Suprapubic skin (tissue), 4 donors: ENCODE results near the gene AP1M1. TPM values are rescaled to one million over a fixed set of nuclear protein-coding genes. Genes with fewer than 3 reads are reported as not detected.

Source experiments
- DNase-seq, 2 donors: peaks; one replicate each; pipeline ENCODE4 v3.0.0-alpha.2; 2019; ENCODE audit warnings: low spot score in 2 of 2
- H3K27ac ChIP-seq: fragments of 200-600 bp; sonication (generic); one replicate; pipeline ENCODE4 v1.5.1; 2019
- H3K27me3 ChIP-seq: fragments of 200-600 bp; sonication (generic); one replicate; pipeline ENCODE4 v1.5.1; 2019
- H3K36me3 ChIP-seq: fragments of 200-600 bp; sonication (generic); one replicate; pipeline ENCODE4 v1.5.1; 2019
- H3K4me1 ChIP-seq: fragments of 200-600 bp; sonication (generic); one replicate; pipeline ENCODE4 v1.5.1; 2019
- H3K4me3 ChIP-seq: fragments of 200-600 bp; sonication (generic); one replicate; pipeline ENCODE4 v1.5.1; 2019; ENCODE audit warnings: mild to moderate bottlenecking
- H3K9me3 ChIP-seq: fragments of 200-600 bp; sonication (generic); one replicate; pipeline ENCODE4 v1.5.1; 2019
- EP300 ChIP-seq: sonication (generic); formaldehyde crosslinking; IDR thresholded peaks from one replicate; pipeline ENCODE4 v1.6.1; 2017; ENCODE audit warnings: antibody characterized with exemption
- POLR2A ChIP-seq, 2 donors: fragments of 450-650 bp; IDR thresholded peaks; one replicate each; pipeline ENCODE4 v1.6.1; 2017; ENCODE audit warnings: antibody characterized with exemption in 2 of 2, mild to moderate bottlenecking in 2 of 2, moderate library complexity in 2 of 2
- POLR2AphosphoS5 ChIP-seq, 3 donors: sonication (generic); formaldehyde crosslinking; IDR thresholded peaks; one replicate each; pipeline ENCODE4 v1.6.1; 2017; ENCODE audit warnings: antibody characterized with exemption in 3 of 3
- WGBS: methylation state at CpG from one replicate; pipeline ENCODE4 v1.1.5; 2018; 5-methylcytosine and 5-hydroxymethylcytosine counted together
- total RNA-seq, 4 donors: library from RNA; depleted of rRNA; stranded (reverse); fragments of >200 nt; gene quantifications; one replicate each; pipeline ENCODE4 v1.1.0, GENCODE V29; 2016
- TF ChIP-seq, protein P1 (sequence below), 2 donors: fragments of 200-600 bp in 1 of 2; fragments of 450-650 bp in 1 of 2; sonication (generic) in 1 of 2; IDR thresholded peaks; one replicate each; pipeline ENCODE4 v1.5.1; 2016 to 2019; ENCODE audit warnings: antibody characterized with exemption in 2 of 2, mild to moderate bottlenecking in 1 of 2, moderate library complexity in 1 of 2

AP1M1 gene
- total RNA-seq: 10 to 100 TPM; 37.2 to 61.2 (median 45.0) TPM

DNA sequence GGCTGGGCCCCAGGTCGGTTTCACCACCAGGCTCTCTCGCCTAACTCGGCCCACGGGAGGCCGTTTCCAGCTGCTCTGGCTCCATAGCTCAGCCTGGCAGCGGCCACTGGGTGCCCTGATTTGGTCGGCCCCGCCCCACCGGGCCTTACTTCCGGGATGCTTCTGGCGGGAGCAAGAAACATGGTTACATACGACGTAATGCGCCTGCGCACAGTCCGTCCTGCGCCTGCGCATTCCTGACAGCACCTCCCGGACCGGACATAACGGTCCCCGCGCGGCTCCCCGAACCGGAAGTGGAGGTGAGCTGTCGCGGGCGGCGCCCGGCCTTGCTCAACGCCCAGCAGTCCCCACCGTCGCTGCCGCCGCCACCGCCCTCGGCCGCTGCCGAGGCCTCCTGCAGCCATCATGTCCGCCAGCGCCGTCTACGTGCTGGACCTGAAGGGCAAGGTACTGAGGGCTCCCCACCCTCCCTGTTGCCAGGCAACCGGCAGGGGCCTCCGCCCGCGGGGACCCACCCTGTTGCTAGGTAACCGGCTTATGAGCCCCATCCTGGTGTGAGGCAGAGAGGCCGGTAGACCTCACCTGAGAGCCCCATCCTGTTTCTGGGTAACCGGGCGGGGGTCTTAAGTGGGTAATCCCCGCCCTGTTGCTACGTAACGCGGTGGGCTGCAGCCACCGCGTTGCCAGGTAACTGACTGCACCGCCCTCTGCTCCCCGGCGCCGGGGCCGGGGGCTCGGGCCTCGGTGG lies at the start of gene AP1M1:
TSS of gene AP1M1 (plus strand) at position 290 of the 748 bp plus-strand sequence. CDS start at position 406, 116 bp downstream.
- Histone ChIP-seq H3K9me3 (no peaks in the 10 kb centered on the region), H3K4me1 (peaks cover 37% of the 10 kb centered on the region), H3K4me3 (peak within 1 kb of the TSS; percentile 97), H3K27me3 (no peaks in the 10 kb centered on the region), H3K36me3 (peaks cover 18% of the 10 kb centered on the region), H3K27ac (peak within 1 kb of the TSS; percentile 87)
- peak; percentile 98 to 99 for DNase-seq
- WGBS: 0% methylated on average over 8 of the region's 65 CpGs
- TF ChIP-seq, protein P1, sequence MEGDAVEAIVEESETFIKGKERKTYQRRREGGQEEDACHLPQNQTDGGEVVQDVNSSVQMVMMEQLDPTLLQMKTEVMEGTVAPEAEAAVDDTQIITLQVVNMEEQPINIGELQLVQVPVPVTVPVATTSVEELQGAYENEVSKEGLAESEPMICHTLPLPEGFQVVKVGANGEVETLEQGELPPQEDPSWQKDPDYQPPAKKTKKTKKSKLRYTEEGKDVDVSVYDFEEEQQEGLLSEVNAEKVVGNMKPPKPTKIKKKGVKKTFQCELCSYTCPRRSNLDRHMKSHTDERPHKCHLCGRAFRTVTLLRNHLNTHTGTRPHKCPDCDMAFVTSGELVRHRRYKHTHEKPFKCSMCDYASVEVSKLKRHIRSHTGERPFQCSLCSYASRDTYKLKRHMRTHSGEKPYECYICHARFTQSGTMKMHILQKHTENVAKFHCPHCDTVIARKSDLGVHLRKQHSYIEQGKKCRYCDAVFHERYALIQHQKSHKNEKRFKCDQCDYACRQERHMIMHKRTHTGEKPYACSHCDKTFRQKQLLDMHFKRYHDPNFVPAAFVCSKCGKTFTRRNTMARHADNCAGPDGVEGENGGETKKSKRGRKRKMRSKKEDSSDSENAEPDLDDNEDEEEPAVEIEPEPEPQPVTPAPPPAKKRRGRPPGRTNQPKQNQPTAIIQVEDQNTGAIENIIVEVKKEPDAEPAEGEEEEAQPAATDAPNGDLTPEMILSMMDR (IDR thresholded peaks at IDR 0.05): no peak
- TF ChIP-seq EP300: no peak
- peak in 1 of 2 donors; percentile 37 for TF ChIP-seq POLR2A (IDR thresholded peaks at IDR 0.05)
- TF ChIP-seq POLR2AphosphoS5 (IDR thresholded peaks at IDR 0.05): peak in 2 of 3 donors; percentile 34 to 66

DNA sequence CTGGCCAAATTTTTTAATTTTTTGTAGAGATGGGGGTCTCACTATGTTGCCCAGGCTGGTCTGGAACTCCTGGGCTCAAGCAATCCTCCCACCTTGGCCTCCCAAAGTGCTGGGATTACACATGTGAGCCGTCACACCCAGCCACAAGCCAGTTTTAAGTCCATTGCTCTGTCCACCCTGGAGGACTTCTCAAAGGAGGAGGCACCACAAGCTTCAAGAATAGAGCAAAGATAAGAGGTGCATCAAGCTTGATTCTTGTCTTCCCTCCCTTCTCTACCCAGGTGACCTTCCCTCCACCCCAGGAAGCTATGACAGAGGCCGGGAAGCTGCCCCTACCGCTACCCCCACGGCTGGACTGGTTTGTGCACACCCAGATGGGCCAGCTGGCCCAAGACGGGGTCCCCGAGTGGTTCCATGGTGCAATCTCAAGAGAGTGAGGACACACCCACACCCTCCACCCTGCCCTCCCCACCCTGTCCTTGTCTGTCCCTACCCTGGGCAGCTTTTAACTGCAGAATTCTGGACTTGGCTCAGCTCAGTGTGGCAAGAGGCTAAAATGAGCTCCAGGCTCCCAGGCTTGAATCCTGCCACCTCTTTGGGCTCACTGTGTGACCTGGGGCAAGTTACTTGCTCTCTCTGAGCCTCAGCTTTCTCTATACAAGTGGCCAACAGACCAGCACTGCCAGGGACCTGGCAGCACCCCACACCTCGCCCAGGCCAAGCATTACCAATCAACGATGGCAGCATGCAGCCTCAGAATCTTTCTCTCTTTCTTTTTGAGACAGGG lies 49.1 kb upstream of the AP1M1 start:
- WGBS: 69% methylated on average over 8 of the region's 8 CpGs
- H3K27ac ChIP-seq: no peak overlapping the region
- H3K36me3 ChIP-seq: no peaks in the 10 kb centered on the region

DNA sequence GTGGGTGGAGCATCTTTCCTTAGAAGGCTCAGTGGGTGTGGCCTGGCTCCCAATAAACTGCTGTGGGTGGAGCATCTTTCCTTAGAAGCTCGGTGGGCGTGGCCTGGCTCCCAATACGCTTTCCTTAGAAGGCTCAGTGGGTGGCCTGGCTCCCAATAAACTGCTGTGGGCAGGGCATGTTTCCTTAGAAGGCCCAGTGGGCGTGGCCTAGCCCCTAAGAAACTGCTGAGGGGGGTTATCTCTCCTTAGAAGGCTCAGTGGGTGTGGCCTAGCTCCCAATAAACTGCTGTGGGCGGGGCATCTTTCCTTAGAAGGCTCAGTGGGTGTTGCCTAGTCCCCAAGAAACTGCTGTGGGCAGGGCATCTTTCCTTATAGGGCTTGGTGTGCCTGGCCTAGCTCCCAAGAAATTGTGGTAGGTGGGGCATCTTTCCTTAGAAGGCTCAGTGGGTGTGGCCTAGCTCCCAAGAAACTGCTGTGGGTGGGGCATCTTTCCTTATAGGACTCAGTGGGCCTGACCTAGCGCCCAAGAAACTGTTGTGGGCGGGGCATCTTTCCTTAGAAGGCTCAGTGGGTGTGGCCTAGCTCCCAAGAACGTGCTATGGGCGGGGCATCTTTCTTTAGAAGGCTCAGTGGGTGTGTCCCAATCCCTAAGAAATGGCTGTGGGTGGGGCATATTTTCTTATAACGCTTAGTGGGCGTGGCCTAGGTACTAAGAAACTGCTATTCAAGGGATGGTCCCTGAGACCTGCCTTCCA lies 44.0 kb upstream of the AP1M1 start:
- no peak overlapping the region for H3K4me3 ChIP-seq
- H3K4me1 ChIP-seq: no peaks in the 10 kb centered on the region
- H3K27me3 ChIP-seq: no peaks in the 10 kb centered on the region
- WGBS: 80% methylated on average over 7 of the region's 11 CpGs
- TF ChIP-seq POLR2A (IDR thresholded peaks at IDR 0.05): no peak
- TF ChIP-seq, protein P1 (IDR thresholded peaks at IDR 0.05): no peak
- TF ChIP-seq POLR2AphosphoS5 (IDR thresholded peaks at IDR 0.05): no peak
- no peak for TF ChIP-seq EP300
- H3K36me3 ChIP-seq: no peaks in the 10 kb centered on the region
- H3K27ac ChIP-seq: no peak overlapping the region
- no peak for DNase-seq
- no peaks in the 10 kb centered on the region for H3K9me3 ChIP-seq

More for the DNA sequence above, 49.1 kb upstream of the AP1M1 start:
- Histone ChIP-seq H3K4me1 (no peaks in the 10 kb centered on the region), H3K4me3 (no peak overlapping the region), H3K27me3 (peaks cover 7% of the 10 kb centered on the region), H3K9me3 (no peaks in the 10 kb centered on the region)
- TF ChIP-seq POLR2AphosphoS5 (IDR thresholded peaks at IDR 0.05) (no peak), EP300 (no peak), POLR2A (IDR thresholded peaks at IDR 0.05) (no peak)
- TF ChIP-seq, protein P1 (IDR thresholded peaks at IDR 0.05): no peak
- DNase-seq: no peak

DNA sequence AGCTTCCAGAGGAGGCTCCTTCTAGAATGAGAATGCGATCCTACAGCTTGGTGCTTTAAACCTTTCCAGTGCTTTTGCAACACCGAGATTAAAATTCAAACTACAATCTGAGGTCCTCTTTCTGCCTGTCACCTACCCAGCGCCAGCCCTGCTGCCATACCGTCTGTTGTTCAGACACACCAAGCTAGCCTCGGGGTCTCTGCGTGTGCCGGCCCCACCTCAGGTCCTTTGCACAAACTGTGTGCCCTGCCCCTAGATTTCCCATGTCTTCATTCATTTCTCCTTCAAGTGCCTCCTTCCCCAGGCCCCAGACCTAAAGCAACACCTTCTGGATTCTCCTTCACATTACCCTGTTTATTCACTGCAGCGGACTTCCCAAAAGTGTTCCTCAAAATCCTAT lies 43.2 kb upstream of the AP1M1 start:
- Histone ChIP-seq H3K4me3 (no peak overlapping the region), H3K4me1 (no peaks in the 10 kb centered on the region), H3K9me3 (no peaks in the 10 kb centered on the region), H3K27ac (no peak overlapping the region), H3K27me3 (no peaks in the 10 kb centered on the region), H3K36me3 (no peaks in the 10 kb centered on the region)
- 92% methylated on average over 8 of the region's 8 CpGs for WGBS
- TF ChIP-seq, protein P1 (IDR thresholded peaks at IDR 0.05): no peak
- TF ChIP-seq EP300: no peak
- no peak for TF ChIP-seq POLR2AphosphoS5 (IDR thresholded peaks at IDR 0.05)
- no peak for TF ChIP-seq POLR2A (IDR thresholded peaks at IDR 0.05)
- DNase-seq: no peak
